Measurements from ENCODE around the gene RBM44.

RBM44 gene

DNA sequence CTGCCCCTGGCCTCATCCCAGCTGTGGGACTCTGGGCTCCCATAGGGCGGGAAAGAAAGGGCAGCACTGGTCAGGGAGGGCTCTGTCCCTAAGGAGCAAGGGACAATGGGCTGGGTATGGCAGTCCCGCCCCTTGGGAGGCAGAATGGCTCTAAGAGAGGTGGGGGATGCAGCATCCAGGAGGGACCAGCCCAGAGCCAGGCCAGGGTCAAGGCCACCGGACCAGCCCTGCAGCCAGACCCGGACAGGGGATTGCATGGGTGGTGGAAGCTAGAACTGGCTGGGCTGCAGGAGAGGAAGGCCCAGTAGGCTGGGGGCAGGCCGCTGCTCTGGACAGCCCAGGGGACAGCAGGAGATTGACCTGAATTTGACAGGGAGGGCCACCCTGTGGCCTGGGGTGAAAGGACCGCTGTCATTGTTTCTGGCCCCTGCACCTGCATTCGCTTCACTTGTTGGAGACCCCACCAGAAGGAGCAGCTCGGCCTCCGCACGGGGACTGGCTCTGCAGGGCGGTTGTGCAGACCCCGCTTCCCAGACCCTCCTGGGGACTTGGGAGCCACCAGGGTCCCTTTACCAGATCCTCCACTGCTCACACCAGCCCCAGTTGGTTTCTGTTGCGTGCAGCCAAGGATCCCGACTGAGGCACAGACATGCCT, 75.4 kb downstream of the RBM44 start:
- no peak for DNase-seq

DNA sequence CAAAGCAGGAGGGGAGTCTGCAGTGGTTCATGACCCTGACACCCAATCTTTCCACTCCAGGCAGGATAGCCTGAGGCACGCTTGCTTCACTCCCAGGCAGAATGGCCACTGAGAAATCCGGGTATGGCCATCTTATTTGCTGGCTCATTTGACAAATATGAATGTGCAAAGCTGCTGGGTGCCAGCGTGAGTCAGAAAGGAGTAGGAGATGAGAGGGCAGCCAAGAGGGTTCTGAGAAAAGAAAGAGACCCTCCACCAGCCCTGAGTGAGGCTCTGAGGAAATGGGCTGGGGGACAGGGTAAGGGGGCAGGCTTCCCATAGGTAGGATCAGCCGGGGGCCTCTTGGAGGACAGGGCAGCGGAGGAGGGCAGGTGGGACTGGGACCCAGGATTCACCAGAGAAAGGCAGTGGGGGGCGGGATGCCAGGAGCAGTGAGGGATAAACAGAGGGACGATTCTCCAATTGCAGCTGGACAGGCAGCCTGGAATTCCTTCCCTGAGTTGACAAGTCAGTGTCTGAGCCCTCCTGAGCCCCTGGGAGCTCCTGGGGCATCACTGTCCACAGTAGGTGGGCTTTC, 76.1 kb downstream of the RBM44 start:
- no peak for DNase-seq

DNA sequence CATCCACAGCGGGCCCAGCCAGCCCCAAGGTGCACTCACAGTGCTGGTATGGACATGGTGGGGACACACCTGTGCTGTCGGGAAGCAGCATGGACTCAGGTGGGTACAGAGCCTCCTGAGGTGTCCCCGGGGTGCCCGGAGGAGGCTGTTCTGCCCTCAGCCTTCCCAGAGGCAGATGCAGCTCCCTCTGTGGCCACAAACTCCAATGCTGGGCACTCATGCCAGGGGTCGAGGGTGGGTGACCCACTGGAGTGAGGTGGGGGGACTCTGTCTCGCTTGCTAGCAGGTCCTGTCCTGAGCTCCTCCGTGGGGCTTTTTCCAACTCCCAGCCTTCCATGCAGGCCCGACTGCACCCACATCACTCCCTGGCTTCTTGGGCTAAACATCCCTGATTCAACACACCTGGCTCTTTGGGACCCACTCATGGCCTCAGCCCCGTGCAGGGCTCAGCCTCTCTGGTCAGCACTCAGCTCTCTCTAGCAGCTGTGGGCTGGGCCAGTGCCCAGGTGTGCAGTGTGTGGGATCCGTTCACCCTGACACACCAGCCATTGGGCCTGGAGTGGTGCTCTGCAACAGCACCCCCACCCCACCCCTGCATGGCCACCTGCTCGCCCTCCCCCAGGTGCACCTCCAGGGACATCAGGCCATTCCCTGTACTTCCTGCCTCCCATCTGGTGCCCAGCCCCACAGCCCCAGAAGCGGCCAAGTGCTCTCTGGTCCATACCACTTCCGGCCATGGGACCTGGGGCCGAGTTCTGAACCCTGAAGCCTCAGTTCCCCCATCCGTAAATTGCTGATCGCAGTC, 76.9 kb downstream of the RBM44 start:
- no peak for DNase-seq

DNA sequence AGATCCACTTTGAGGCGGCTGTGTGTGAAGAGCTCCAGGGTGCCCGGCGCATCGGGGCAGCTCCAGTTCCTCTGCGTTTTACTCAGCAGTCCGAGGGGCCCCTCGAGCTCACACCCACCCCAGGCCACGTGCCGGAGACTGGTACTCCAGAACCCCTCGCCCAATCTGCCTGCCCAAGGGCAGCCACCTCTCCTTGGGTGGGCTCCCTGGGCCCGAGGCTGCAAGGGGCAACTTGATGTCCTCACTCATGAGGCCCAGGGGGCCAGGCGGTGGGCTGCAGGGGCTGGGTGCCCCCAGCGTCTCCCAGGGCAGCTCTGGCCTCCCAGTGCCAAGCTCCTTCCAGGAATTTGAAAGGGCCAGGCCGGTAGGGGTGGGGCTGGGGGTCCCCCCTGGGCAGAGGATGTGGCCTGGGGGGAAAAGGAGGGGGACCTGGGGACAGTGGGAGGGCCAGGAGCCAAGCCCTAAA, 77.5 kb downstream of the RBM44 start:
- DNase-seq = no peak

DNA sequence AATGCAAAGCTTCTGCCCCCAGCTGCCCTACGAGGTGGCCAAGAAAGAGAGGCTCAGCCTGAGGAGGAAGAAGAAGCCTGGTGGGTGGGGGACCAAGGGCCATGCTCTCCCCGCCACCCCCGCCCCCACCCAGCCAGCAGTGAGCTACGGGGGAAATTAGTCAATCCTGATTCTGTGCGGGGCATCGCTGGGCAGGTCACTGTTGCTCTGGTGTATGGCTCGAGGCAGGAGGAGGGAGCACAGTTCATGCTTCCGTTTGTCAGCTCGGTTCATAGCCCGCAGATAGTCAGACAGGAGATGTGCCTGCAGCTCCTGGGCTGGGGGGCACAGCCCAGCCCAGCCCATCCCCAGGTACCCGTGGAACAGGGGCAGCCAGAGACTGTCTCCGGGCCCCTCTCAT, 78.0 kb downstream of the RBM44 start:
- DNase-seq = no peak

DNA sequence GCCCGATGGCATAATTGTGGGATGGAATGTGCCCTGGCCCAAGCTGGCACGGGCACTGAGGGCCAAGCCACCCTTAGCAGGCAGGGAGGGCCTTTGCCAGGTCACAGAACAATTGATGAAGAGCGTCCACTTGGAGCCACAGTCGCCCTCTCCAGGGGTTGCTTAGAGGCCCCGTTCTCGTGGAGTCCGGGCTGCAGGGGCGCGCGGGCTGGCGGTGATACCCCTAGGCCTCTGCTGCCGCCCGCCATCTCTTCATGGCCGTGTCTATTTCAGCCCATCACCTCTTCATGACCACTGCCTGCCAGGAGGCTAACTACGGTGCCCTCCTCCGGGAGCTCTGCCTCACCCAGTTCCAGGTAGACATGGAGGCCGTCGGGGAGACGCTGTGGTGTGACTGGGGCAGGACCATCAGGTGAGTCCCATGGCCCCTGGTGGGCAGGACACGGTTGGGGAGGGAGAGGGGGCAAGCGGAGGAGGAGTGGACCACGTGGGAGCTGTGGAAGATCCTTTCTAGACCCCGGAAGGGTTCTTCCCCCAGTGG, 78.4 kb downstream of the RBM44 start:
- DNase-seq = no peak

DNA sequence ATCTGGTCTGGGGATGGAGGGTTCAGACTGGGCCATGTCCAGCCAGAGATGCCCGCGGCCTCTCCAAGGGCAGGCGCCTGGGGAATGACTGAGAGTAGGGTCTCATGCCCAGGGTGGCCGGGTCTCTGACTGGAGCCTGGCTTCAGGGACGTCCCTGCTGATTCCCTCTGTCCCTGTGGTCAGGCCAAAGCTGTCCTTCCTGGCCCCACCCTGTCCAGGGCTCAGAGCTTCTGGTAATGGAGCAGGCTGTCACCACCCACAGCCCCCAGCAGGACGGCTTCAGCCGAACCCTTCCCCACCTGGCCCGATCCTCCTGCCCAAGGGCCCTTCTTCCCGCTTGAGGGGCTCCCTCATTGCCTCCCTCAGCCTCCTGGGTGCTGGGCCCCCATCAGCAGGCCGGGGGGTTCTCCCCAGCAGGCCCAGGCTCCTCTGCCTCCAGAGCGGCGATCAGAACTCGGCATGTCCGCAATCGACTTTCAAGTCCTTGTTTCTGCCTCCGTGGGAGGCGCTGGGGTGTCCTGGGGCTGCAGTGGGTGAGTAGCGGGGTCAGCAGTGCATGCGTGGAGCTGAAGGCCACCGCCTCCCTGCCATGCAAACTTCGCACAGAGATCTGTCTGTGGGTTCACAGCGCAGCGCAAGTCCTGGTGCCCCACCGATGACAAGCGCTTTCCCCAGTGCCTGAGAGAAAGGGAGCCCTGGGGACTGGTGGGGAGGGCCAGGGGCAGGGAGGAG, 79.2 kb downstream of the RBM44 start:
- DNase-seq = no peak

DNA sequence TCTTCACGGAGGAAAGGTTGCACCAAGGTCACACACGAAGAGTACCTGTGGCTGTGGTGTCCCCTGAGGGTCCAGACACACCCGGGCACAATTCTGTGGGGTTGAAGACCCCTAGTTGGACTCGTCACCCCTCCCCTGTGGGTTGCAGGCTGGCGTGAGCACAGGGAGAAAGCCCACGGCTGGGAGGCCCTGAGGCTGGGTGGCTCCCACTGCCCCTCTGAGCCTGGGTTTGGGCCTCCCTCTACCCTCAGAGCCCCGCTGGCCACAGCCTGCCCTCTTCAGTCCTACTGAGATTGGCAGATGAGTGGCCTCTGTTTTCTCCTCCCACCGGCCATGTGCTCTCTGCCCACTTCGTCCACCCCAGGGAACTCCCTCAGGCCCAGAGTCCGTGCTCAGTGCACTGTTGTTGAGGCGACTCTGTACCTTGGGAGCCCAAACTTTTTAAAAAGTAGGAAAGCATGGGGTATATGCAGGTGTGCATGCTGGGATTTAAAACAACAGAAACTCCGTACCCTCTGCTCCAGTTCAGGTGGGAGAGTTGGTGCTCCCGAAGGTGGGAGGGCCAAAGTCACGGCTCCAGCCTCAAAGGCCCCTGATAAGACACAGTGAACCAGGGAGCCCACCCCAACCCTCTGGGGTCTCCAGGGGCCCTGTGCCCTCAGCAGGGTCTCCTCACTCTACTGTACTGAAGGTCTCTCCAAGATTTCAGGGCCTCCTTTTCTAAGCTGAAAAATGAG, 79.9 kb downstream of the RBM44 start:
- no peak for DNase-seq

DNA sequence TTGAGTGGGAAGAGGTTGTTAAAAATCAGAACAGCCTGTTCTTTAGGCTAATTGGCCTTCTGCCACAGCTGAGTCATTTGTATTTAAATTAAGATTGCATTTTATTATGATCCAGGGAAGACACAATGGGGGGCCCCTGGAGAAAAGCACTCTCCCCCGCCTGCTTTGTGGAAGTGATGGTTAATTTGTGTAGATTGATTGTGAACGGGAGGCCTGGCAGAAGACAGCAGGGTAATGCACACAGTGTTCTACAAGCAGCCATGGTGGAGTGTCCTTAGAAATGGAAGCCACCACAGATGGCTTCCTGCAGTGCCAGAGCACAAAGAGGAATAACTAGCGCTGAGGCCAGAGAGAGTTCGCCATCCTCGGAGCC, 80.5 kb downstream of the RBM44 start:
- no peak for DNase-seq

DNA sequence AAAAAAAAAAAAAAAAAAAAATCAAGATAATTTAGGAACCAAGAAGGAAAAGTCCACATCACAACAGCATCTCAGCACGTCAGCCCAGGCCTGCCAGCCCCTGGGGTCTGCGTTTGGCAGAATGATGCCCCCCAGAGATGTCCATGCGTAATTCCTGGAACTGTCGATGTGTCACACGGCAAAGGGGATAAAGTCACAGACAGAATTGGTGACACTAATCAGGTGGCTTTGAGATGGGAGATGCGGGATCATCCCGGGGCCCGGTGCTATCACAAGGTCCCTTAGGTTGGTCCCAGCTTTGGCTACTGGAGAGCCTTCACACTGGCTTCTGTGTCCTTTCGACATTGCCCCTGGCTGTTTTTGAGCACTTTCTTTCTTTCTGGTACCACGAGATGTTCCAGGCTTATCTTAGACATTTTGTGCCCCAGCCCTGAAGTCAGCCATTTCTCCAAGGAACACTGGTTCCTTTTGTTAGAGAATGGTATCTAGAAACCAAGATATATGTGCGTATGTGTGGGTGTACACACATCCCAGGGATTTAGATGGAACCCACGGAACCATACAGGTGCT, 81.5 kb downstream of the RBM44 start:
- DNase-seq = no peak

DNA sequence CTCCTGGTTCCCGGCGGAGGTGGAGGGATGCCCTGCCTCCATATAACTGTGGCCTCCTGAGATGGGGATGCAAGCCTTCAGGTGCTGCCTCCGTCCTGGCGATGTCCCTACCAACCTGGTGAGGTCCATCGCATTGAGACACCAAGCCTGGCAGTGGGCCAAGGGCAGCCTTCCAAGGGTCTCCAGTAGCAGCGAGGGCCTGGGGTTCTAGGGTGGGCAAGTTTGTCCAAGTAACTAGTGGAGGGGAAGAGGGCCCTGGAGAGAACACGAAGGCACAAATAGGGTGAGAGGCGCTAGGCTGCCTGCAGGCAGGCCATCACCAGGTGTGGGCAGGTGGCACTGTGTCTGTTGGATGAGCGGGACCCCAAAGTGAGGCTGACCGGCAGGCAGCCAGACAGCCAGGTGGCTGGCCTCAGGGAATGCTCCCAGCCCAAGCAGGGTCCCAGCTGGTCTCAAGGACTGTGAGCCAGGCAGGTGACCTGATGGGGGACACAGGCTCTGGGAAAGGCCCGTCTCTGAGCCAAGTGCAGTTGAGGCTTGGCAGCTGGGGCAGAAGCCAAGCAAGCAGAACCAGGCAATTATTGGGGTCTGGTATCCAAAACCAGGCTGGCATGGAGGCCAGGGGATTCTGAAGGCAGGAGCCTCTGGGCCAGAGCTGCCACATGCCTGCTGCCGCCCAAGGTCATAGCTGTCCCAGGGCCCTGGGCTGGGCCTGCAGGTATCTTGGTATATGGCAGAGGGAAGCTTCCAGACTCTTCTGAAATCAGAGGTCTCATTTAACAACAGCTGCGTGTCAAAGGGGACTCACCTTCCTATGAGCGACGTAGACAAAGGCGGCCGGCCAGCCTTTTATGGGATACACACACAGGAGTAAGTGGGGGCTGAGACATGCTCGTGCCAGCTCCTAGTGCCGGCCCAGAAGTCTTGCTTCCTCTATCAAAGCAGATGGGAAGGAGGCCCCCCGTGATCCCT, 84.2 kb downstream of the RBM44 start:
- no peak for DNase-seq

DNA sequence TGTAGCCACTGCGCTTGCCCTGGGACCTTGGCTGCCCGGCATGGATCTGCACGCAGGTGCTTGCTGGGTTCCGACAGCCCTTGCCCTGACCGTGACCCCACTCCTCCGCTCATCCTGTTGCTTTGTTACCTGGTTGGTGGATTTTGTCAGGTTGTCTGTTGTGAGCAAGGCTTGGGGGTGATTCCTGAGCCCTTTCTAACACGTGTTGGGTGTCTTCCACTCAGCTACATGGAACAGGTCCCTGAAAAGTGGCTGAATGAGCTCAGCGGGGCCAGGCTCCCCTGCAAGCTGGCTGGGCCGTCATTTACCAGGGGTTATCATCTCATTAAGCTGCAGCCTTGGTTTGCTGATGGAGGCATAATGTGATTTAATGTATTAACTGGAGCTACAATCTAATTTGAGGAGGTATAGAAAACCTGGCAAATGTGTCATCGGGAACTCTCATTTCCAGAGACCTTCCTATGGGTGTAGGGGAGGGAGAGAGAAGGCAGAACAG, 85.4 kb downstream of the RBM44 start:
- no peak for DNase-seq

DNA sequence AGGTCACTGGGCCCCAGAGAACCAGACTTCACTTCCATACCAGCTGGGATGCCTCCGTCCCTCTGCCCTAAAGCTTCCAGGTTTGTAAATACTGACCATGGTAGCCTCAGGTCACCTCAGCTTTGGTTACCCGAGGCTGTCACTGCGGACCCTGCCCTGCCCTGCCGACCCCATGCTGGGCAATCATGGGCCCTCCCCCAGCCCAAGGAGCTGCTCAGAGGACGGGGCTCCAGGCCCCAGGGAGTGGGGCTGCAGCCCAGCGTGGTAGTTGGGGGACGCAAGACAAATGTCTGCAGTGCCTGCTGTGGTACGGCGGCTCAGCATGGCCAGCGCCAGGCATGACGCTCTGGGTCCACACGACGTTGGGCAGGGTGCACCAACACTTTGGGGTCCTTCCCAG, 86.1 kb downstream of the RBM44 start:
- DNase-seq = no peak

DNA sequence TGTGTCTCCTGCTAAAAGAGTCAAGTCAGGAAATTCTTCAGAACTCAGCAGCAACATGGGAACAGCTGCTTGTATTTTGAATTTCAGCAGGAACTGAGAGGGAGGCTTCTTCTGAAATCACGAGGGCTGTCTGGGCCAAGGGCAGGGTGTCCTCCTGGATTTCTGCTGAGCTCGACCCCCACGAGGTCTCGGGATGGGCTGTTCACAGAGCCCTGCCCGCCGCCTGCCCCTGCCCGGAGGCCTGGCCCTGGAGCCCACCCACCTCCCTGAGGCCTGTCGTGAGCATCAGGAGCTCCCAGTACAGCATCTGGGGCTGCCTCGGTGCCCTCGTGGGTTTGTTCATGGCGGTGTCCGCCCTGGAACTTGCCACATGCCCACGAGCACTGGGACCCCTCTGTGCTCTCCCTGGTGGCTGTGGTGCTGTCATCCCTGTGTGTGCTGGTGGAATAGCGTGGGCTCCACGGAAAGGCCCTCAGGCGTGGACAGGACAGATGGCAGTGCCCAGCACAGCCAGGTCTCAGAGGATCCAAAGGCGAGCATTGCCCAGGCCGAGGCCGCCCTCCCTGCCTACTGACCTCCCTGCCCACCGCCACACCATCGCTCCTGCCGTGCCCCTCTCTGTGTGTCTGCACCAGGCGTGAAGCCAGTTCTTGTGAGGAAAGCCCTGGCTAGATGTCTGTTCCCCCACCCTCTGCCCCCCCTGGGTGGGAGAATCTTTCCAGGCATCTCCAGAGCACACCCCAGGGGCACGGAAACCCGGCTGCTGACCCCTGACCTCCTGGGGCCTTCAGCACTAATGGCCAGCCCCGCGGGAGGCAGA, 86.7 kb downstream of the RBM44 start:
- no peak for DNase-seq

DNA sequence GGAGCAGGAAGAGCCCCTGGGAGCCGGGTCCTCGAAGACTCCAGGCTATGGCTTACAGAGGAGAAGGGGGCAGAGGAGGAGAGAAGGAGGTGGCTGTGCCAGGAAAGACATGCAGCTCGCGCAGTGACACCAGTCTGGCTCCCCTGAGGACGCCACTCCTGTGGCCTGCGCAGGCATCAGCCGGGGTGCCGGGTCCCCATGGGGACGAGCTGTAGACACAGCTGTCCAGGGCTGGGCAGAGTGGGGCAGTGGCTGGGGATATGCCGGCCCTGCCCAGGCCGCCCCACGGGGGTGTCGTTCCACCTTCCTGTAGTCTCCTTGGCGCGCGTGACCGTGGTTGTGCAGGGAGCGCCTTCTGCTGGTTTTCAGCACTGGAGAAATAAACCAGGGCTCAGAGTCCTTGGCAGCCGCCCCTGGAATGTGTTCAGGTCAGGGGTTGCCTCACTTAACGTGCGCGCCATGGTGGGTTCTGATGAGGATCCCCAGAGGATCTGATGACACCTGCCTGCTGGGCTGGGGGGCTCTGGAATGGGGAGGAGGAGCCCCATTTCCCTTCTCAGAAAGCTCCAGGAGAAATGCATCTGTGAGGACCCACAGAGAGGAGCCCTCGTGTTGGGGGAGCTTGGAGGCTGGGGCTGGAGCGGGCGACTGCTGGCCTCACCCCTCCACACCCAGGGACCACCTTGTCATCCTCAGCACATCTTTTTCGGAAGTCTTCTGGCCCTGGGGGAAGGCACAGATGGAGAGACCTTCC, 87.5 kb downstream of the RBM44 start:
- DNase-seq = no peak

DNA sequence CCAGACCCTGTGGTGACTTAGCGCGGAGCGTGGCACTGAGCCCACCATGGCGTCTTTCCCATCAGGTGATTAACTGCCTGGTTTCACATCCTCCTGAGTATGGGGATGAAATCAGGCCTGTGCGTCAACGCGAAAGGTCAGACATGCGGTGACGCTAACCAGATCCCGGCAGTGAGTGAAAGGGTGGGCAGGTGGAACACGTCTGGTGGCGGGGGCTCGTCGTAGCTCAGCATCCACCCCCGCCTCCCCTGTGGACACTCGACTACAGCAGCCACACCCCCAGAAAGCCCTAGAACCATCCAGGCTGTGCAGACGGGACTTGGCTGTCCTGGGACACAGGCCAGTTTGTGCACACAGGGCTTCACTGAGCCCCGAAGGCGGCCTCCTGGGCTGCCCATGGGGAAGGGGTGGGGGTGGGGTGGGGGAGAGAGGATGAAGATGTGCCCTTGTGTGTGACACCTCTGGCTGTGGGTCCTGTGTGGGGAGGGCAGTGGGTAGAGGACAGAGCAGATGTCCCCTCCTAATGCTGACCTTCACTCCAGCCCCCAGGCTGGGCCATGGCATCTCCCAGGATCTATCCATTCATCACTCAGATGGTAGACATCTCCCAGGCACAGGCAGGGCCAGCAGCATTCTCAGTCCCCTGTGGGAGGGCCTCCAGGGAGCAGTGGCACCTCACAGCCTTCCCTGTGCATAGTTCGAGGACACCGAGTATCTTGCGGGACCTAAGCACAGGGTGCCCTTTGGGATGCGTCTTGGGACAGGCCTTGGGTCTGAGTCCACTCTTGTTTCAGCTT, 88.3 kb downstream of the RBM44 start:
- DNase-seq = no peak

DNA sequence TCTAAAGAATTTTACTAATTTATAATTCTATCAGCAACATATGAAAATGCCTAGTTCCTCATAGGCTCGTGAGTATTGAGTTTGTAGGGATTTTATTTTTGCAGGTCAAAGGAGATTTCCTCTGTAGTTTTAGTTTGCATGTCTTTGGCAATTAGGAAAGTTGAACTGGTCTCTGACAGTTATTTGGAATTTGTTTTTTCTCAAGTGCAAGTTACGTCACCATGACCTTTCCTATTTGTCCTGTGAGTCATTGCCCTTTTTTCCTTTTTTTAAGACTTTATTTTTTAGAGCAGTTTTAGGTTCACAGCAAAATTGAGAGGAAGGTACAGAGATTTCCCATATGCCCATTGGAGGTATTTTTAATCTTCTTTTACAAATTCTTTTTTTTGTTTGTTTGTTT, 89.8 kb downstream of the RBM44 start:
- DNase-seq = no peak

DNA sequence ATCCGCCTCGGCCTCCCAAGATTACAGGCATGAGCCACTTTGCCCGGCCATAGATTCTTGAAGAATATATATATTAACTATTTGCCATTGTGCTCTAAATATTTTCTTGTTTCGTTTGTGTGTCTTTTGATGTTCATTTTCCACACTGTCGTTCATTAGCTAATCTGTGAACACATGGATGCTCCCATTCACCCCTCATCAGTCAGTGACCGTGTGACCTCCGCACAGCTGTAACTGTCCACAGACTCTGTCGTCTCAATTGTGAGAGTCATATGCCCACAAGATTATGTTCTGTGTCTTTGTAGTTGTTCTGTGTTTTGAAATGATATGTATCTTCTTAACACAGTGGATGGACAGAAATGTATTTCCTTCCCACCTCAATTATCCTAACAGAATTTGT, 90.4 kb downstream of the RBM44 start:
- no peak for DNase-seq

Data from CD4-positive, alpha-beta T cell treated with Interleukin-17A for 1 hour (primary cell).